UCSD-AML1 (cell line): ENCODE data around the gene FAM20A.
"Not testable (repeated sequence)": the region's sequence is repeated elsewhere in the genome, so short reads cannot be mapped to it uniquely, and the experiment has no call there.

Source experiments
- DNase-seq: peaks from one replicate; lab custom pipeline; 2025; ENCODE audit not compliant: unreplicated experiment; lab: John Stamatoyannopoulos, UW

Gene FAM20A

DNA sequence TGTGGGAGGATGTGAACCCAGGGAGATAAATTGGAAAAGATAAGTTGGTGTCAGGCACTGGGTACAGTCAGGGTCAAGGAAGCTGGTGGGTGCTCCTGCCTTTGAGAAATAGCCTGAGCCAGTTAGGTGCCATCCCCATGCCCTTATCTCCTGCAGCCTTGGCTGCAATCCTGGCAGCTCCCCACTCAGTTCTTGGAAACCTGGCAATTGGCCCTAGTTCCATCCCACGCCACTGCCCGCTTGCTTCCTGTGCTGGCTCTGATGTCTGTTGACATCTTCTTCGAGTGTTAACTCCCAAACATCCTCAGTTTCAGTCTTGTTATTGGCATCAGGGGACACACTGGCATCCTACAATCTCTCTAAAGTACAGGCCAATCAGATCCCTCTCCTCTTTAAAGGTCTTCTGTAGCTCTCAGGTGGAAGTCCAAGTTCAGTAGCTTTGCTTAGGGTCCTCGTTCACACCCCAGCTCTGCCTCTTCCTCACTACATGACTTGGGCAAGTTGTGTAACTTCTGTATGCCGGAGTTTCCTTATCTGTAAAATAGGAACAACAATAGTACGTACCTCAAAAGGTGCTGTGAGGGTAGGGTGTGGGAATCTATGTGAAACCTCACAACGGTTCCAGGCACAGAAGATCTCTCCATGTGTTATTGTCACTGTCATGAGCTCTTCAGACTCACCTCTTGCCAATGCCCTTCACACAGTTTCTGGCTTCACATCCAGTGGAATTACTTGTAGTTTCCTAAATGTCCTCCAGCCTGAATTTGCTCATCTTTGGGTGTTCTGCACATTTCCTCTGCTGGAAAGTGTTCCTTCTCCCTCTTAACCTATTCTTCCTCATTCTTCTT lies 102.5 kb downstream of the FAM20A start:
- peak; percentile 26 for DNase-seq

DNA sequence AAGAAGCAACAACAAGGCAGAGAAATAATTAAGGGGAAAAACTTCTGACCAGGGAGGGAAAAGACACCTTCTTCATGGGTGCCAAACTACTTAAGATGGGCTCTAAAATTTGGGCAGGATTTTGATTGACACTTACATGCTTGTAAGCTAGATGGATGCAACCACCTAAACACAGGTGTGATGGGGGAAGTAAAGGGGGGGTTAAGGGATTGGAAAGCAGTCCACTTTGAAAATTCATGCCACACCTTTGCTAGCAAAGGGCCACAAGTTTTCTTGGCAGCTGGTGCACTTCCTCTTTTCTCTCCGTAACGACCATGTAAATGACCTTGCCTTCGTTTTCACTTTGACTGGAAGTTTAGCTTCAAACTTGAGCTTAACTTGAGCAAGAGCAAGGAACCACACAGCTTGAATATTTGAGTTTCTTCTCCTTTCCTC lies 103.3 kb downstream of the FAM20A start:
- DNase-seq = no peak

DNA sequence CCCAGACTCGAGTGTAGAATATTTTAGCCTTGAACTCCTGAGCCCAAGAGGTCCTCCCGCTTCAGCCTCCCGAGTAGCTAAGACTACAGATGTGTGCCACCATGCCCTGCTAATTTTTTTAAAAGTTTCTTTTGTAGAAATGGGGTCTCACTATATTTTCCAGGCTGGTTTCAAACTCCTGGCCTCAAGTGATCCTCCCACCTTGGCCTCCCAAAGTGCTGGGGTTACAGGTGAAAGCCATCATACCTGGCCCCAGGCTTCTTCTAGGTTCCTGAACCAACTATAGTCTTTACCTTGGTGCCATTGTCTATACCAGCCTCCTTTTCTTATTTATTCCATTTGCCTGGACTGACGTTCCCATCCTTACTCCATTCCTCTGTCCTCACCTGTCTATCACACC lies 106.1 kb downstream of the FAM20A start:
- no peak for DNase-seq

DNA sequence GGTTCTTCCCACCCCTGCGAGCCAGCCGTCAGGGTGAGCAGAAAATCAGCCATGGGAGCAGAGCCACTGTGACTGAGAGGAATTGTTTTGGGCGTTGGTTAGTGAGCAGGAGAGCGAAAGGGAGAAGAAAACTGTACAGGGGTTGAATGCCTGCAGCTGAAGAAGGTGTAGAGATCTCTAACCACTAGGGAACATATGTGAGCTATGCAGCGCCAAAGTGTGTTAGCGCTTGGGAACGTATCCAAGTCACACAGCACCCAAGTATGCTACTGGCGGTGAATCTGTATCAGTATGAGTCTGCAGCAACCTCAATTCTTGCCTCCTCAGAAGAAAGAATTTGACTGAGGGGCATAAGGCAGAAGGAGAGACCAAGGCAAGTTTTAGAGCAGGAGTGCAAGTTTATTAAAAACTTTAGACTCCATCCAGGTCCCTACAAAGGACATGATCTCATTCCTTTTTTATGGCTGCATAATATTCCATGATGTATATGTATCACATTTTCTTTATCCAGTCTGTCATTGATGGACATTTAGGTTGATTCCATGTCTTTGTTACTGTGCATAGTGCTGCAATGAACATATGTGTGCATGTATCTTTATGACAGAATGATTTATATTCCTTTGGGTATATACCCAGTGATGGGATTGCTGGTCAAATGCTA lies 108.6 kb downstream of the FAM20A start:
- DNase-seq = not testable (repeated sequence)

DNA sequence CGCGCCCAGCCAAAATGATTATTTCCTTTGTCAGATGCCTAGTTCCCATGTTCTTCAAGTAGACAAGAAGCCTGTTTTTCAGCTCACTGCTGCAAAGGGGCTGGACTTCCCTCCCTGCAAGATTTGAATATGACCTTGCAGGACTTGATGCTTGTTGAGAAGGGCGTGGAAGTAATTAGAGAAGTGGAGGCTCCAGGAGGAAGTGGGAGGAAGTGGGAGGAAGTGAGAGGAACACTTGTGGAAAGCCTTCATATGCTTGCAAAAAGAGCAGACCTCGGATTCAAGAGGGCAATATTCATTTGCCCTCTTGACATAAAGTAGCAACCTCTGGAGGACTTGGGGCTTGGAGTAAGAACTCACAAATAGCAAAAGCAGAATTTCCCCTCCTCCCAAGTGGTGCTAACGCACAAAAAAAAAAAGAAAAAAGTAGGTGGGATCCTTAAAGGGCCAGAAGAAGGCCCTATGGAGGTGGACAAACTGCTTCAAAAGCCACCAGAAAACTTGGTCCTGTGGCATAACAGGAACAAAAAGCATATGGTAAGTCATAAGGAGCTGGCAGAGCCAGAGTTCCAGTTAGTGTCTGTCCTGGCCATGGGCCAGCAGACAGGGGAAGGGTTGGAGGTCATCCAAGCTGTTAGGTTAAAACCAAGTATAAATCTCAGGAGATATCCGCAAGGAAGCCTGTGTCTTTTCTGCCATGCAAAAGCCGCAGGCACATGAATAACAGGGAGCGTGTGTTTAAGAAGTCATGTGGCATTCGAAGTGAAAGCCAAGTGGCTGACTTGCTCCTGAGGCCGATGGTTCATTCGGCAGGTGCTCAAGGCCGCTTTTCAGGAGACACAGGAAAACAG lies 109.6 kb downstream of the FAM20A start:
- DNase-seq = peak; percentile 57

DNA sequence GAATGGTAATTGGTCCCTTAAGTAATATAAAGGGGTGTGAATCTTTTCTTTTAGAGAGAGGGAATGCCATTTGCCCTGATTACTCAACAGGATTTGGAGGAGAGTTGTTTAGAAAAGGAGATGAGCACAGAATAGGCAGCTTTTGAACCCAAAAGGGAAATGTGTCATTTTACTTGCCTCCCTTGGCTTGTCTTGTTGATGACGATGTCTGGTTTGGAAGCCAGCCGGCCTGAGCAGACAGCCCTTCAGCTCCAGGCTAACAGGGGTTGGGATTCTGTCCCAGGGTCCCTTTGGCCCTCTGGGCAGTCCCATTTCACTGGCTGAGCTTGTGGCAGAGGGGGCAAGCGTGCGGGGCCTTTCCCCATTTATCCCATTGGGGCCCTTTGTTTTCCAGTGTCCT lies 111.2 kb downstream of the FAM20A start:
- DNase-seq = no peak
